GM12878 (cell line): ENCODE measurements around the gene CDCA8. TPM values are rescaled to one million over a fixed set of nuclear protein-coding genes. Genes with fewer than 3 reads are reported as not detected.

Source experiments
- ATAC-seq: fragments of 200-7000 bp; cut with Tn5 transposase; 3 replicates; pipeline ENCODE4 v1.9.1; 2020; ENCODE audit warnings: mild to moderate bottlenecking, moderate library complexity
- BruUV-seq: library from RNA; stranded (reverse); fragments of 400-500 nt; replicated peaks from 2 replicates; lab custom pipeline; 2021; lab: Mats Ljungman, UMichigan
- CTCF ChIA-PET: fragments of 300-600 bp; sonication (Branson Sonifier 250); formaldehyde crosslinking; extraction: SDS; loops from one replicate; lab custom pipeline; 2021; ENCODE audit warnings: inconsistent platforms; lab: Yijun Ruan, JAX
- POLR2A ChIA-PET: fragments of 350-600 bp; formaldehyde crosslinking; extraction: SDS; loops from one replicate; lab custom pipeline; 2021; ENCODE audit warnings: inconsistent platforms; lab: Charles Lee
- RAD21 ChIA-PET: fragments of 300-600 bp; sonication (Branson Sonifier 250); formaldehyde crosslinking; loops from one replicate; lab custom pipeline; 2023; ENCODE audit warnings: antibody characterized with exemption; ENCODE audit not compliant: unreplicated experiment; lab: Charles Lee
- SMC1A ChIA-PET: fragments of 300-600 bp; sonication (Branson Sonifier 250); formaldehyde crosslinking; loops from one replicate; lab custom pipeline; 2023; ENCODE audit not compliant: unreplicated experiment, uncharacterized antibody; lab: Charles Lee
- DNase-seq: peaks from one replicate; pipeline ENCODE4 v3.0.0-alpha.2; 2011; ENCODE audit warnings: low read depth, low spot score
- FAIRE-seq: peaks from 3 replicates; lab custom pipeline; 2011; peaks lifted over from hg19 to GRCh38; lab: Jason Lieb, UNC
- H2AFZ ChIP-seq: 2 replicates; pipeline ENCODE4 v1.6.0; 2011; ENCODE audit warnings: low read depth, low read length, control low read depth; ENCODE audit not compliant: control insufficient read depth
- H3K27ac ChIP-seq: 2 replicates; pipeline ENCODE4 v1.5.1; 2011; ENCODE audit warnings: control low read depth; ENCODE audit not compliant: control insufficient read depth, insufficient read depth
- H3K27me3 ChIP-seq, 2 experiments: replicated peaks in 1 of 2; 2 replicates each; pipeline versions ENCODE4 v1.6.0 to v1.6.1; 2011; ENCODE audit warnings: low read length in 1 of 2; ENCODE audit not compliant: control insufficient read depth in 2 of 2, insufficient read depth in 2 of 2
- H3K36me3 ChIP-seq, 2 experiments: 2 replicates each; pipeline ENCODE4 v1.5.1; 2011; ENCODE audit warnings: low read length in 1 of 2; ENCODE audit not compliant: control insufficient read depth in 2 of 2, insufficient read depth in 2 of 2
- H3K4me1 ChIP-seq: 2 replicates; pipeline ENCODE4 v1.6.1; 2011; ENCODE audit warnings: mild to moderate bottlenecking, low read length, moderate library complexity, mixed read lengths; ENCODE audit not compliant: control insufficient read depth, insufficient read depth
- H3K4me2 ChIP-seq: 2 replicates; pipeline ENCODE4 v1.6.0; 2011; ENCODE audit warnings: control low read depth; ENCODE audit not compliant: control insufficient read depth, insufficient read depth
- H3K4me3 ChIP-seq: fragments of 200-600 bp; sonication (generic); 2 replicates; pipeline ENCODE4 v1.5.1; 2016
- H3K79me2 ChIP-seq: 2 replicates; pipeline ENCODE4 v1.6.0; 2011; ENCODE audit warnings: low read length; ENCODE audit not compliant: control insufficient read depth, insufficient read depth
- H3K9ac ChIP-seq: 2 replicates; pipeline ENCODE4 v1.8.0; 2011; ENCODE audit warnings: low read length, control low read depth, mixed read lengths; ENCODE audit not compliant: control insufficient read depth, insufficient read depth
- H3K9me3 ChIP-seq: replicated peaks from 3 replicates; pipeline ENCODE4 v1.5.1; 2011; ENCODE audit warnings: mild to moderate bottlenecking, low read length; ENCODE audit not compliant: control insufficient read depth, insufficient read depth
- H4K20me1 ChIP-seq: 2 replicates; pipeline ENCODE4 v1.6.0; 2011; ENCODE audit not compliant: control insufficient read depth, insufficient read depth
- IRF4 ChIP-seq: IDR thresholded peaks from 2 replicates; pipeline ENCODE4 v1.6.1; 2011; ENCODE audit warnings: low read depth, low read length
- MEF2A ChIP-seq: IDR thresholded peaks from 2 replicates; pipeline ENCODE4 v1.6.1; 2011; ENCODE audit warnings: low read depth, mild to moderate bottlenecking, low read length, moderate library complexity; ENCODE audit not compliant: insufficient read depth
- NBN ChIP-seq: fragments of 450-650 bp; IDR thresholded peaks from 2 replicates; pipeline ENCODE4 v1.6.1; 2016
- NR2F1 ChIP-seq: fragments of 450-650 bp; conservative IDR thresholded peaks from 2 replicates; pipeline ENCODE4 v1.6.1; 2017; ENCODE audit warnings: mild to moderate bottlenecking
- SP1 ChIP-seq: IDR thresholded peaks from one replicate; pipeline ENCODE4 v1.6.1; 2011; ENCODE audit warnings: low read depth, low read length
- SRF ChIP-seq, 2 experiments: IDR thresholded peaks; 2 replicates each; pipeline ENCODE4 v1.6.1; 2011; ENCODE audit warnings: low read depth in 2 of 2, low read length in 2 of 2, mild to moderate bottlenecking in 1 of 2, moderate library complexity in 1 of 2
- ZNF207 ChIP-seq: fragments of 450-650 bp; IDR thresholded peaks from 2 replicates; pipeline ENCODE4 v1.6.1; 2014; ENCODE audit warnings: antibody characterized with exemption, mild to moderate bottlenecking, borderline replicate concordance
- WGBS: methylation state at CpG from one replicate; pipeline ENCODE4 v1.1.6; 2016; ENCODE audit warnings: low lambda C conversion rate; ENCODE audit not compliant: insufficient replicate concordance, insufficient coverage; ENCODE audit errors: missing lambda C conversion rate; 5-methylcytosine and 5-hydroxymethylcytosine counted together
- in situ Hi-C: fragments of 300-500 bp; cut with MboI; formaldehyde crosslinking; loops from 9 replicates; pipeline ENCODE4 v1.14.3; 2018; ENCODE audit warnings: mixed read lengths
- intact Hi-C: fragments of 100-400 bp; cut with micrococcal nuclease; formaldehyde crosslinking; loops from one replicate; pipeline ENCODE4 v1.14.2; 2022; ENCODE audit not compliant: unreplicated experiment
- polyA plus RNA-seq, 11 experiments: library from polyadenylated mRNA; depleted of rRNA in 4 of 11; unstranded in 6 of 11; stranded (reverse) in 5 of 11; fragments of >200 nt; fragmentation: Nextera tagmentation in 4 of 11; fragmentation: Illumina TruSeq in 1 of 11; extraction: Ambion mirVana in 4 of 11; extraction: Trizol in 1 of 11; gene quantifications; 1 replicate in 1 of 11; 2 replicates in 10 of 11; pipeline versions ENCODE4 v1.2.1 to v1.2.3, GENCODE V29; 2011 to 2016; ENCODE audit warnings: inconsistent platforms in 2 of 11, missing spikeins in 2 of 11, low read depth in 1 of 11
- total RNA-seq, 4 experiments: library from RNA; depleted of rRNA in 3 of 4; stranded (reverse); fragments of >200 nt in 3 of 4; fragmentation: Illumina TruSeq in 1 of 4; extraction: Trizol in 1 of 4; gene quantifications; 2 replicates each; pipeline versions ENCODE4 v1.2.1 to v1.2.3, GENCODE V29; 2013 to 2021
- TF ChIP-seq, protein P1 (sequence below): fragments of 450-650 bp; IDR thresholded peaks from 2 replicates; pipeline ENCODE4 v1.6.1; 2017; ENCODE audit warnings: mild to moderate bottlenecking, moderate library complexity
- TF ChIP-seq, protein P2 (sequence below): fragments of 450-650 bp; IDR thresholded peaks from 2 replicates; pipeline ENCODE4 v1.6.1; 2017; ENCODE audit warnings: mild to moderate bottlenecking, moderate library complexity
- TF ChIP-seq, protein P3 (sequence below): fragments of 450-650 bp; IDR thresholded peaks from 2 replicates; pipeline ENCODE4 v1.6.1; 2014; ENCODE audit warnings: mild to moderate bottlenecking
- TF ChIP-seq, protein P4 (sequence below): fragments of 450-650 bp; IDR thresholded peaks from 2 replicates; pipeline ENCODE4 v1.6.1; 2017; ENCODE audit warnings: low read depth, mild to moderate bottlenecking, moderate library complexity
- TF ChIP-seq, protein P5 (sequence below): IDR thresholded peaks from 2 replicates; pipeline ENCODE4 v1.6.1; 2011; ENCODE audit warnings: mild to moderate bottlenecking, low read depth, low read length, moderate library complexity; ENCODE audit not compliant: insufficient replicate concordance

The CDCA8 gene
- total and polyA plus RNA-seq, 10 of the 15 experiments (the other 5 are each of a cell fraction or from before 2014, with no cell fraction given), result 21.3 to 98.1 (median 61.4) TPM

DNA sequence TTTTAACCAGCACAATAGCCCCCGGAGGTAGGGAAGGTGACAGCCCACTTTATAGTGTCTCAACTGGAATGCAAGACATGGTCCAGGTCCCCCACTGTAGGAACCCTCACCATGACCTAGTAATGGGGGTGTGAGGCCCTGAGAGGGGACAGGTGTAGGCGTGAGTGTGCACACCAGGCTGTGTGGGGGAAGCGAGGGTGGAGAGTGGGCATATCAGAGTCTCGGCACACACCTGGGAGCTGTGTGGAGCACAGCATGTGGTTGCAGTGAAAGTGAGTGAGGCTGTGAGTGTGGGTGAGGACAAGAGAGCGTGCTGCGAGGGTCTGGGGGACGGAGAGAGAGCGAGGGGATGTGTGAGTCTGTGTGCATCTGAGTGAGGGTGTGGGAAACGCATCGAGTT, 40.5 kb upstream of the CDCA8 start:
- POLR2A ChIA-PET, result no interaction called here
- Histone ChIP-seq H3K9ac (no peak overlapping the region), H3K36me3 (no peaks in the 10 kb centered on the region), H3K4me3 (no peak overlapping the region), H3K79me2 (no peaks in the 10 kb centered on the region), H3K4me1 (no peaks in the 10 kb centered on the region), H3K9me3 (no peaks in the 10 kb centered on the region), H3K27ac (no peak overlapping the region), H3K4me2 (no peak overlapping the region), H2AFZ (no peak overlapping the region), H3K27me3 (no peaks in the 10 kb centered on the region), H4K20me1 (no peaks in the 10 kb centered on the region)
- 42% methylated on average over 10 of the region's 10 CpGs for WGBS
- ATAC-seq (no peak), DNase-seq (no peak), FAIRE-seq (no peak)
- RAD21 ChIA-PET, result interaction anchor here (0.5 kb wide), 1 partner anchor 8 kb away, joined by 3 read pairs; no protein-coding TSS in a partner anchor
- SMC1A ChIA-PET, result no interaction called here
- intact Hi-C loops, result no loop called here
- CTCF ChIA-PET, result no interaction called here
- in situ Hi-C loops, result no loop called here
- no TSS peak for BruUV-seq
- TF ChIP-seq NBN (no peak), IRF4 (no peak), SP1 (no peak), ZNF207 (no peak), MEF2A (no peak), NR2F1 (no peak), SRF (IDR thresholded peaks at IDR 0.05; ENCODE audit: low read depth in 2 of 2, low read length in 2 of 2) (no peak)
- TF ChIP-seq, protein P1, sequence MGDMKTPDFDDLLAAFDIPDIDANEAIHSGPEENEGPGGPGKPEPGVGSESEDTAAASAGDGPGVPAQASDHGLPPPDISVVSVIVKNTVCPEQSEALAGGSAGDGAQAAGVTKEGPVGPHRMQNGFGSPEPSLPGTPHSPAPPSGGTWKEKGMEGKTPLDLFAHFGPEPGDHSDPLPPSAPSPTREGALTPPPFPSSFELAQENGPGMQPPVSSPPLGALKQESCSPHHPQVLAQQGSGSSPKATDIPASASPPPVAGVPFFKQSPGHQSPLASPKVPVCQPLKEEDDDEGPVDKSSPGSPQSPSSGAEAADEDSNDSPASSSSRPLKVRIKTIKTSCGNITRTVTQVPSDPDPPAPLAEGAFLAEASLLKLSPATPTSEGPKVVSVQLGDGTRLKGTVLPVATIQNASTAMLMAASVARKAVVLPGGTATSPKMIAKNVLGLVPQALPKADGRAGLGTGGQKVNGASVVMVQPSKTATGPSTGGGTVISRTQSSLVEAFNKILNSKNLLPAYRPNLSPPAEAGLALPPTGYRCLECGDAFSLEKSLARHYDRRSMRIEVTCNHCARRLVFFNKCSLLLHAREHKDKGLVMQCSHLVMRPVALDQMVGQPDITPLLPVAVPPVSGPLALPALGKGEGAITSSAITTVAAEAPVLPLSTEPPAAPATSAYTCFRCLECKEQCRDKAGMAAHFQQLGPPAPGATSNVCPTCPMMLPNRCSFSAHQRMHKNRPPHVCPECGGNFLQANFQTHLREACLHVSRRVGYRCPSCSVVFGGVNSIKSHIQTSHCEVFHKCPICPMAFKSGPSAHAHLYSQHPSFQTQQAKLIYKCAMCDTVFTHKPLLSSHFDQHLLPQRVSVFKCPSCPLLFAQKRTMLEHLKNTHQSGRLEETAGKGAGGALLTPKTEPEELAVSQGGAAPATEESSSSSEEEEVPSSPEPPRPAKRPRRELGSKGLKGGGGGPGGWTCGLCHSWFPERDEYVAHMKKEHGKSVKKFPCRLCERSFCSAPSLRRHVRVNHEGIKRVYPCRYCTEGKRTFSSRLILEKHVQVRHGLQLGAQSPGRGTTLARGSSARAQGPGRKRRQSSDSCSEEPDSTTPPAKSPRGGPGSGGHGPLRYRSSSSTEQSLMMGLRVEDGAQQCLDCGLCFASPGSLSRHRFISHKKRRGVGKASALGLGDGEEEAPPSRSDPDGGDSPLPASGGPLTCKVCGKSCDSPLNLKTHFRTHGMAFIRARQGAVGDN, result no peak
- TF ChIP-seq, protein P2, sequence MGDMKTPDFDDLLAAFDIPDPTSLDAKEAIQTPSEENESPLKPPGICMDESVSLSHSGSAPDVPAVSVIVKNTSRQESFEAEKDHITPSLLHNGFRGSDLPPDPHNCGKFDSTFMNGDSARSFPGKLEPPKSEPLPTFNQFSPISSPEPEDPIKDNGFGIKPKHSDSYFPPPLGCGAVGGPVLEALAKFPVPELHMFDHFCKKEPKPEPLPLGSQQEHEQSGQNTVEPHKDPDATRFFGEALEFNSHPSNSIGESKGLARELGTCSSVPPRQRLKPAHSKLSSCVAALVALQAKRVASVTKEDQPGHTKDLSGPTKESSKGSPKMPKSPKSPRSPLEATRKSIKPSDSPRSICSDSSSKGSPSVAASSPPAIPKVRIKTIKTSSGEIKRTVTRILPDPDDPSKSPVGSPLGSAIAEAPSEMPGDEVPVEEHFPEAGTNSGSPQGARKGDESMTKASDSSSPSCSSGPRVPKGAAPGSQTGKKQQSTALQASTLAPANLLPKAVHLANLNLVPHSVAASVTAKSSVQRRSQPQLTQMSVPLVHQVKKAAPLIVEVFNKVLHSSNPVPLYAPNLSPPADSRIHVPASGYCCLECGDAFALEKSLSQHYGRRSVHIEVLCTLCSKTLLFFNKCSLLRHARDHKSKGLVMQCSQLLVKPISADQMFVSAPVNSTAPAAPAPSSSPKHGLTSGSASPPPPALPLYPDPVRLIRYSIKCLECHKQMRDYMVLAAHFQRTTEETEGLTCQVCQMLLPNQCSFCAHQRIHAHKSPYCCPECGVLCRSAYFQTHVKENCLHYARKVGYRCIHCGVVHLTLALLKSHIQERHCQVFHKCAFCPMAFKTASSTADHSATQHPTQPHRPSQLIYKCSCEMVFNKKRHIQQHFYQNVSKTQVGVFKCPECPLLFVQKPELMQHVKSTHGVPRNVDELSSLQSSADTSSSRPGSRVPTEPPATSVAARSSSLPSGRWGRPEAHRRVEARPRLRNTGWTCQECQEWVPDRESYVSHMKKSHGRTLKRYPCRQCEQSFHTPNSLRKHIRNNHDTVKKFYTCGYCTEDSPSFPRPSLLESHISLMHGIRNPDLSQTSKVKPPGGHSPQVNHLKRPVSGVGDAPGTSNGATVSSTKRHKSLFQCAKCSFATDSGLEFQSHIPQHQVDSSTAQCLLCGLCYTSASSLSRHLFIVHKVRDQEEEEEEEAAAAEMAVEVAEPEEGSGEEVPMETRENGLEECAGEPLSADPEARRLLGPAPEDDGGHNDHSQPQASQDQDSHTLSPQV, result no peak
- TF ChIP-seq, protein P3, sequence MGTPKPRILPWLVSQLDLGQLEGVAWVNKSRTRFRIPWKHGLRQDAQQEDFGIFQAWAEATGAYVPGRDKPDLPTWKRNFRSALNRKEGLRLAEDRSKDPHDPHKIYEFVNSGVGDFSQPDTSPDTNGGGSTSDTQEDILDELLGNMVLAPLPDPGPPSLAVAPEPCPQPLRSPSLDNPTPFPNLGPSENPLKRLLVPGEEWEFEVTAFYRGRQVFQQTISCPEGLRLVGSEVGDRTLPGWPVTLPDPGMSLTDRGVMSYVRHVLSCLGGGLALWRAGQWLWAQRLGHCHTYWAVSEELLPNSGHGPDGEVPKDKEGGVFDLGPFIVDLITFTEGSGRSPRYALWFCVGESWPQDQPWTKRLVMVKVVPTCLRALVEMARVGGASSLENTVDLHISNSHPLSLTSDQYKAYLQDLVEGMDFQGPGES, result no peak
- TF ChIP-seq, protein P4, sequence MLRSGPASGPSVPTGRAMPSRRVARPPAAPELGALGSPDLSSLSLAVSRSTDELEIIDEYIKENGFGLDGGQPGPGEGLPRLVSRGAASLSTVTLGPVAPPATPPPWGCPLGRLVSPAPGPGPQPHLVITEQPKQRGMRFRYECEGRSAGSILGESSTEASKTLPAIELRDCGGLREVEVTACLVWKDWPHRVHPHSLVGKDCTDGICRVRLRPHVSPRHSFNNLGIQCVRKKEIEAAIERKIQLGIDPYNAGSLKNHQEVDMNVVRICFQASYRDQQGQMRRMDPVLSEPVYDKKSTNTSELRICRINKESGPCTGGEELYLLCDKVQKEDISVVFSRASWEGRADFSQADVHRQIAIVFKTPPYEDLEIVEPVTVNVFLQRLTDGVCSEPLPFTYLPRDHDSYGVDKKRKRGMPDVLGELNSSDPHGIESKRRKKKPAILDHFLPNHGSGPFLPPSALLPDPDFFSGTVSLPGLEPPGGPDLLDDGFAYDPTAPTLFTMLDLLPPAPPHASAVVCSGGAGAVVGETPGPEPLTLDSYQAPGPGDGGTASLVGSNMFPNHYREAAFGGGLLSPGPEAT, result no peak
- TF ChIP-seq, protein P5, sequence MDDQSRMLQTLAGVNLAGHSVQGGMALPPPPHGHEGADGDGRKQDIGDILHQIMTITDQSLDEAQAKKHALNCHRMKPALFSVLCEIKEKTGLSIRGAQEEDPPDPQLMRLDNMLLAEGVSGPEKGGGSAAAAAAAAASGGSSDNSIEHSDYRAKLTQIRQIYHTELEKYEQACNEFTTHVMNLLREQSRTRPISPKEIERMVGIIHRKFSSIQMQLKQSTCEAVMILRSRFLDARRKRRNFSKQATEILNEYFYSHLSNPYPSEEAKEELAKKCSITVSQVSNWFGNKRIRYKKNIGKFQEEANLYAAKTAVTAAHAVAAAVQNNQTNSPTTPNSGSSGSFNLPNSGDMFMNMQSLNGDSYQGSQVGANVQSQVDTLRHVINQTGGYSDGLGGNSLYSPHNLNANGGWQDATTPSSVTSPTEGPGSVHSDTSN, result no peak
